Testis (tissue), 3 donors: ENCODE data around the gene VIT. TPM values are rescaled to one million over a fixed set of nuclear protein-coding genes. Genes with fewer than 3 reads are reported as not detected.

Source experiments
- DNase-seq: peaks from one replicate; pipeline ENCODE4 v3.0.0-alpha.2; 2019
- H3K27ac ChIP-seq, 2 donors: fragments of 200-600 bp; sonication (generic); one replicate each; pipeline ENCODE4 v1.5.1; 2019
- H3K27me3 ChIP-seq: fragments of 200-600 bp; sonication (generic); one replicate; pipeline ENCODE4 v1.5.1; 2019
- H3K36me3 ChIP-seq: fragments of 200-600 bp; sonication (generic); one replicate; pipeline ENCODE4 v1.5.1; 2017; ENCODE audit warnings: low read depth; ENCODE audit errors: missing control alignments
- H3K4me1 ChIP-seq: fragments of 200-600 bp; sonication (generic); one replicate; pipeline ENCODE4 v1.5.1; 2019
- H3K4me3 ChIP-seq, 2 donors: fragments of 200-600 bp; sonication (generic); one replicate each; pipeline ENCODE4 v1.5.1; 2017 to 2019
- H3K9me3 ChIP-seq: fragments of 200-600 bp; sonication (generic); one replicate; pipeline ENCODE4 v1.5.1; 2017
- CTCF ChIP-seq, 3 experiments: fragments of 450-650 bp in 2 of 3; fragments of 200-600 bp in 1 of 3; sonication (generic) in 1 of 3; IDR thresholded peaks; one replicate each; pipeline ENCODE4 v1.5.1; 2016 to 2019; ENCODE audit warnings: antibody characterized with exemption in 3 of 3, mild to moderate bottlenecking in 2 of 3, moderate library complexity in 1 of 3
- POLR2A ChIP-seq: fragments of 450-650 bp; IDR thresholded peaks from one replicate; pipeline ENCODE4 v1.6.1; 2017; ENCODE audit warnings: antibody characterized with exemption, mild to moderate bottlenecking, moderate library complexity
- WGBS, 2 donors: methylation state at CpG; one replicate each; pipeline ENCODE4 v1.1.5; 2018; 5-methylcytosine and 5-hydroxymethylcytosine counted together
- intact Hi-C: fragments of 100-400 bp; cut with DNase I; formaldehyde crosslinking; loops from one replicate; pipeline ENCODE4 v1.15.1; 2023; ENCODE audit warnings: low total_unique reads
- polyA plus RNA-seq: library from polyadenylated mRNA; stranded (reverse); fragments of 350-450 nt; fragmentation: Illumina TruSeq; extraction: RNeasy Lipid Tissue Mini Kit (QIAGEN cat#74804); gene quantifications from one replicate; pipeline ENCODE4 v1.2.3, GENCODE V29; 2014; ENCODE audit warnings: low read depth, low replicate concordance; ENCODE audit not compliant: insufficient read depth
- total RNA-seq, 2 donors: library from RNA; depleted of rRNA; stranded (reverse); fragments of >200 nt; gene quantifications; one replicate each; pipeline ENCODE4 v1.2.3, GENCODE V29; 2016

VIT gene
- total and polyA plus RNA-seq, 3 donors from 2014 or later, result 5.6 to 9.4 (median 7.2) TPM

GRCh38 chr2:36805635-36806224 lies 109.2 kb downstream of the VIT start:
- no peak overlapping the region for H3K27ac ChIP-seq
- no peaks in the 10 kb centered on the region for H3K4me1 ChIP-seq
- no peaks in the 10 kb centered on the region for H3K27me3 ChIP-seq
- no peak for TF ChIP-seq CTCF (IDR thresholded peaks at IDR 0.05)
- TF ChIP-seq POLR2A, result no peak
- DNase-seq, result no peak
- H3K36me3 ChIP-seq, result no peaks in the 10 kb centered on the region
- WGBS, 2 donors, result 86 to 92% methylated on average over 11 of the region's 11 CpGs
- no peaks in the 10 kb centered on the region for H3K9me3 ChIP-seq
- intact Hi-C loops, result no loop called here
- H3K4me3 ChIP-seq, result no peak overlapping the region

- no peak overlapping the region for H3K4me3 ChIP-seq
- intact Hi-C loops, result no loop called here
- 88 to 93% methylated on average over 5 of the region's 5 CpGs for WGBS, 2 donors
- TF ChIP-seq CTCF (IDR thresholded peaks at IDR 0.05) (no peak), POLR2A (no peak)
- no peaks in the 10 kb centered on the region for H3K9me3 ChIP-seq
- no peak overlapping the region for H3K27ac ChIP-seq
- DNase-seq, result no peak
- H3K27me3 ChIP-seq, result no peaks in the 10 kb centered on the region
- H3K36me3 ChIP-seq, result no peaks in the 10 kb centered on the region
- no peaks in the 10 kb centered on the region for H3K4me1 ChIP-seq
These were observed 110.8 kb downstream of the VIT start for GRCh38 chr2:36807223-36807886.

GRCh38 chr2:36808386-36809068 lies 112.0 kb downstream of the VIT start:
- no peaks in the 10 kb centered on the region for H3K36me3 ChIP-seq

GRCh38 chr2:36809069-36809445 lies 112.5 kb downstream of the VIT start:
- Histone ChIP-seq H3K4me1 (no peaks in the 10 kb centered on the region), H3K27me3 (no peaks in the 10 kb centered on the region), H3K27ac (no peak overlapping the region), H3K36me3 (no peaks in the 10 kb centered on the region), H3K4me3 (no peak overlapping the region), H3K9me3 (no peaks in the 10 kb centered on the region)
- 81 to 88% methylated on average over 3 of the region's 3 CpGs for WGBS, 2 donors
- TF ChIP-seq CTCF (IDR thresholded peaks at IDR 0.05) (no peak), POLR2A (no peak)
- DNase-seq, result no peak
- intact Hi-C loops, result no loop called here

More at GRCh38 chr2:36808386-36809068, 112.0 kb downstream of the VIT start:
- TF ChIP-seq POLR2A, result no peak
- H3K4me1 ChIP-seq, result no peaks in the 10 kb centered on the region
- H3K9me3 ChIP-seq, result no peaks in the 10 kb centered on the region
- H3K27me3 ChIP-seq, result no peaks in the 10 kb centered on the region
- no peak overlapping the region for H3K27ac ChIP-seq
- intact Hi-C loops, result no loop called here
- WGBS, 2 donors, result 85 to 94% methylated on average over 6 to 35 of the region's 35 CpGs
- DNase-seq, result no peak
- no peak overlapping the region for H3K4me3 ChIP-seq

GRCh38 chr2:36811071-36811470 lies 114.6 kb downstream of the VIT start:
- H3K4me1 ChIP-seq, result no peaks in the 10 kb centered on the region
- no peaks in the 10 kb centered on the region for H3K36me3 ChIP-seq
- H3K27ac ChIP-seq, result no peak overlapping the region
- intact Hi-C loops, result no loop called here
- H3K9me3 ChIP-seq, result no peaks in the 10 kb centered on the region
- TF ChIP-seq POLR2A (no peak), CTCF (IDR thresholded peaks at IDR 0.05) (no peak)
- WGBS, 2 donors, result 86 to 87% methylated on average over 5 of the region's 5 CpGs
- no peaks in the 10 kb centered on the region for H3K27me3 ChIP-seq
- DNase-seq, result no peak
- H3K4me3 ChIP-seq, result no peak overlapping the region
